ENCODE data around the gene ABCA13.

The ABCA13 gene

GRCh38 chr7:48286836-48287235 lies 115.6 kb downstream of the ABCA13 start:
- Histone ChIP-seq H3K27me3 (ENCODE audit: control insufficient read depth, insufficient read depth, low read length, poor library complexity, severe bottlenecking) (no peaks in the 10 kb centered on the region), H3K9me3 (ENCODE audit: control insufficient read depth, low read length) (no peaks in the 10 kb centered on the region), H3K4me1 (ENCODE audit: control insufficient read depth, insufficient read depth, low read length) (no peaks in the 10 kb centered on the region), H3K36me3 (ENCODE audit: control insufficient read depth, insufficient read depth, low read length) (no peaks in the 10 kb centered on the region), H3K27ac (ENCODE audit: insufficient read depth, low read depth, low read length, poor library complexity, severe bottlenecking) (no peak overlapping the region), H3K4me3 (ENCODE audit: insufficient read depth, low read depth, low read length) (no peak overlapping the region)
- 92 to 93% methylated on average over 5 of the region's 5 CpGs for WGBS, 2 experiments

- no peaks in the 10 kb centered on the region for H3K9me3 ChIP-seq (ENCODE audit: control insufficient read depth, low read length)
- no peak overlapping the region for H3K27ac ChIP-seq (ENCODE audit: insufficient read depth, low read depth, low read length, poor library complexity, severe bottlenecking)
- 80 to 100% methylated on average over 1 of the region's 1 CpG for WGBS, 2 experiments
- H3K4me1 ChIP-seq (ENCODE audit: control insufficient read depth, insufficient read depth, low read length) = no peaks in the 10 kb centered on the region
- no peak overlapping the region for H3K4me3 ChIP-seq (ENCODE audit: insufficient read depth, low read depth, low read length)
- H3K27me3 ChIP-seq (ENCODE audit: control insufficient read depth, insufficient read depth, low read length, poor library complexity, severe bottlenecking) = no peaks in the 10 kb centered on the region
- no peaks in the 10 kb centered on the region for H3K36me3 ChIP-seq (ENCODE audit: control insufficient read depth, insufficient read depth, low read length)
These were observed 118.4 kb downstream of the ABCA13 start for GRCh38 chr7:48289656-48290055.

GRCh38 chr7:48292949-48293348 lies 121.7 kb downstream of the ABCA13 start:
- H3K36me3 ChIP-seq (ENCODE audit: control insufficient read depth, insufficient read depth, low read length) = no peaks in the 10 kb centered on the region
- H3K4me3 ChIP-seq (ENCODE audit: insufficient read depth, low read depth, low read length) = no peak overlapping the region
- WGBS, 2 experiments = 89 to 95% methylated on average over 1 to 3 of the region's 4 CpGs
- H3K27ac ChIP-seq (ENCODE audit: insufficient read depth, low read depth, low read length, poor library complexity, severe bottlenecking) = no peak overlapping the region
- no peaks in the 10 kb centered on the region for H3K9me3 ChIP-seq (ENCODE audit: control insufficient read depth, low read length)
- no peaks in the 10 kb centered on the region for H3K4me1 ChIP-seq (ENCODE audit: control insufficient read depth, insufficient read depth, low read length)
- H3K27me3 ChIP-seq (ENCODE audit: control insufficient read depth, insufficient read depth, low read length, poor library complexity, severe bottlenecking) = no peaks in the 10 kb centered on the region

GRCh38 chr7:48295296-48295971 lies 124.2 kb downstream of the ABCA13 start:
- H3K27ac ChIP-seq (ENCODE audit: insufficient read depth, low read depth, low read length, poor library complexity, severe bottlenecking) = no peak overlapping the region
- H3K27me3 ChIP-seq (ENCODE audit: control insufficient read depth, insufficient read depth, low read length, poor library complexity, severe bottlenecking) = no peaks in the 10 kb centered on the region
- no peaks in the 10 kb centered on the region for H3K36me3 ChIP-seq (ENCODE audit: control insufficient read depth, insufficient read depth, low read length)
- H3K4me3 ChIP-seq (ENCODE audit: insufficient read depth, low read depth, low read length) = no peak overlapping the region
- 92 to 93% methylated on average over 7 of the region's 7 CpGs for WGBS, 2 experiments
- H3K4me1 ChIP-seq (ENCODE audit: control insufficient read depth, insufficient read depth, low read length) = no peaks in the 10 kb centered on the region
- no peaks in the 10 kb centered on the region for H3K9me3 ChIP-seq (ENCODE audit: control insufficient read depth, low read length)

- Histone ChIP-seq H3K27ac (ENCODE audit: insufficient read depth, low read depth, low read length, poor library complexity, severe bottlenecking) (no peak overlapping the region), H3K36me3 (ENCODE audit: control insufficient read depth, insufficient read depth, low read length) (no peaks in the 10 kb centered on the region), H3K4me1 (ENCODE audit: control insufficient read depth, insufficient read depth, low read length) (no peaks in the 10 kb centered on the region), H3K4me3 (ENCODE audit: insufficient read depth, low read depth, low read length) (no peak overlapping the region), H3K27me3 (ENCODE audit: control insufficient read depth, insufficient read depth, low read length, poor library complexity, severe bottlenecking) (no peaks in the 10 kb centered on the region), H3K9me3 (ENCODE audit: control insufficient read depth, low read length) (no peaks in the 10 kb centered on the region)
- 38 to 50% methylated on average over 2 of the region's 2 CpGs for WGBS, 2 experiments
These were observed 125.7 kb downstream of the ABCA13 start for GRCh38 chr7:48296966-48297365.

- H3K36me3 ChIP-seq (ENCODE audit: control insufficient read depth, insufficient read depth, low read length) = no peaks in the 10 kb centered on the region
- no peaks in the 10 kb centered on the region for H3K4me1 ChIP-seq (ENCODE audit: control insufficient read depth, insufficient read depth, low read length)
- no peaks in the 10 kb centered on the region for H3K9me3 ChIP-seq (ENCODE audit: control insufficient read depth, low read length)
- H3K27ac ChIP-seq (ENCODE audit: insufficient read depth, low read depth, low read length, poor library complexity, severe bottlenecking) = no peak overlapping the region
- 90 to 91% methylated on average over 5 of the region's 5 CpGs for WGBS, 2 experiments
- no peak overlapping the region for H3K4me3 ChIP-seq (ENCODE audit: insufficient read depth, low read depth, low read length)
- H3K27me3 ChIP-seq (ENCODE audit: control insufficient read depth, insufficient read depth, low read length, poor library complexity, severe bottlenecking) = no peaks in the 10 kb centered on the region
These were observed 127.5 kb downstream of the ABCA13 start for GRCh38 chr7:48298779-48299178.

- Histone ChIP-seq H3K36me3 (ENCODE audit: control insufficient read depth, insufficient read depth, low read length) (no peaks in the 10 kb centered on the region), H3K27ac (ENCODE audit: insufficient read depth, low read depth, low read length, poor library complexity, severe bottlenecking) (no peak overlapping the region), H3K4me1 (ENCODE audit: control insufficient read depth, insufficient read depth, low read length) (no peaks in the 10 kb centered on the region), H3K9me3 (ENCODE audit: control insufficient read depth, low read length) (no peaks in the 10 kb centered on the region), H3K4me3 (ENCODE audit: insufficient read depth, low read depth, low read length) (no peak overlapping the region), H3K27me3 (ENCODE audit: control insufficient read depth, insufficient read depth, low read length, poor library complexity, severe bottlenecking) (no peaks in the 10 kb centered on the region)
- WGBS, 2 experiments = 42 to 50% methylated on average over 4 of the region's 4 CpGs
These were observed 128.4 kb downstream of the ABCA13 start for GRCh38 chr7:48299580-48300169.

- Histone ChIP-seq H3K4me1 (ENCODE audit: control insufficient read depth, insufficient read depth, low read length) (no peaks in the 10 kb centered on the region), H3K9me3 (ENCODE audit: control insufficient read depth, low read length) (no peaks in the 10 kb centered on the region), H3K27ac (ENCODE audit: insufficient read depth, low read depth, low read length, poor library complexity, severe bottlenecking) (no peak overlapping the region), H3K27me3 (ENCODE audit: control insufficient read depth, insufficient read depth, low read length, poor library complexity, severe bottlenecking) (no peaks in the 10 kb centered on the region), H3K36me3 (ENCODE audit: control insufficient read depth, insufficient read depth, low read length) (no peaks in the 10 kb centered on the region), H3K4me3 (ENCODE audit: insufficient read depth, low read depth, low read length) (no peak overlapping the region)
- WGBS, 2 experiments = 2 to 13% methylated on average over 2 of the region's 2 CpGs
These were observed 129.0 kb downstream of the ABCA13 start for GRCh38 chr7:48300301-48300700.

GRCh38 chr7:48301201-48301600 lies 129.9 kb downstream of the ABCA13 start:
- no peaks in the 10 kb centered on the region for H3K4me1 ChIP-seq (ENCODE audit: control insufficient read depth, insufficient read depth, low read length)
- no peak overlapping the region for H3K27ac ChIP-seq (ENCODE audit: insufficient read depth, low read depth, low read length, poor library complexity, severe bottlenecking)
- no peaks in the 10 kb centered on the region for H3K9me3 ChIP-seq (ENCODE audit: control insufficient read depth, low read length)
- H3K36me3 ChIP-seq (ENCODE audit: control insufficient read depth, insufficient read depth, low read length) = no peaks in the 10 kb centered on the region
- 86 to 94% methylated on average over 3 of the region's 3 CpGs for WGBS, 2 experiments
- no peak overlapping the region for H3K4me3 ChIP-seq (ENCODE audit: insufficient read depth, low read depth, low read length)
- no peaks in the 10 kb centered on the region for H3K27me3 ChIP-seq (ENCODE audit: control insufficient read depth, insufficient read depth, low read length, poor library complexity, severe bottlenecking)

GRCh38 chr7:48304641-48305040 lies 133.4 kb downstream of the ABCA13 start:
- WGBS, 2 experiments = 89 to 92% methylated on average over 1 of the region's 1 CpG
- H3K4me1 ChIP-seq (ENCODE audit: control insufficient read depth, insufficient read depth, low read length) = no peaks in the 10 kb centered on the region
- no peak overlapping the region for H3K27ac ChIP-seq (ENCODE audit: insufficient read depth, low read depth, low read length, poor library complexity, severe bottlenecking)
- no peak overlapping the region for H3K4me3 ChIP-seq (ENCODE audit: insufficient read depth, low read depth, low read length)
- H3K36me3 ChIP-seq (ENCODE audit: control insufficient read depth, insufficient read depth, low read length) = no peaks in the 10 kb centered on the region
- no peaks in the 10 kb centered on the region for H3K9me3 ChIP-seq (ENCODE audit: control insufficient read depth, low read length)
- no peaks in the 10 kb centered on the region for H3K27me3 ChIP-seq (ENCODE audit: control insufficient read depth, insufficient read depth, low read length, poor library complexity, severe bottlenecking)
